ENCODE measurements around the gene AK1. TPM values are rescaled to one million over a fixed set of nuclear protein-coding genes. Genes with fewer than 3 reads are reported as not detected.

AK1 gene
- total RNA-seq, 5 donors from 2014 or later (not counting 1 experiment from before 2014, with no cell fraction given), result 40.5 to 54.9 (median 50.4) TPM

GRCh38 chr9:127905004-127905728 is 27.7 kb upstream of the AK1 start:
- Mint-ChIP-seq H3K36me3 (no peaks in the 10 kb centered on the region), H3K4me3 (peak overlapping the region; percentile 91 to 95 (median 94)), H3K27me3 (no peaks in the 10 kb centered on the region), H3K27ac (peak overlapping the region; percentile 99 to 100), H3K4me1 (peaks cover 50 to 54% (median 53%) of the 10 kb centered on the region in 3 donors), H3K9me3 (no peaks in the 10 kb centered on the region)
- Histone ChIP-seq H3K27ac (ENCODE audit: low read length) (peak overlapping the region; percentile 99), H3K9me3 (no peaks in the 10 kb centered on the region), H3K36me3 (ENCODE audit: control insufficient read depth in 2 of 2, extremely low read depth in 1 of 2, insufficient read depth in 1 of 2, low read length in 1 of 2) (peaks cover 0 to 11% of the 10 kb centered on the region in 2 donors), H3K27me3 (replicated peaks in 1 of 2; ENCODE audit: control insufficient read depth in 2 of 2, extremely low read depth in 1 of 2, insufficient read depth in 2 of 2, low read length in 1 of 2) (no peaks in the 10 kb centered on the region), H3K4me3 (ENCODE audit: control insufficient read depth in 1 of 2, extremely low read depth in 1 of 2, low read length in 1 of 2) (peak overlapping the region; percentile 53 to 64), H3K4me1 (ENCODE audit: control insufficient read depth in 1 of 2, extremely low read depth in 1 of 2, insufficient read depth in 2 of 2, low read length in 2 of 2) (peaks cover 29 to 75% of the 10 kb centered on the region in 2 experiments)
- ATAC-seq (replicated peaks in 1 of 4) (peak; percentile 46 to 68 (median 60)), DNase-seq (peak in 33 of 35 experiments; percentile 37 to 77 (median 60))
- ChIA-PET POLR2A (interaction anchor here in 1 of 2 donors (1.1 to 2.0 kb wide), 2 partner anchors 11 to 120 kb away, joined by 7 to 15 read pairs; partner anchors contain the start of genes CDK9 and ST6GALNAC4), CTCF (interaction anchor here in 1 of 2 donors (1.6 to 1.9 kb wide), 2 partner anchors 11 to 170 kb away, joined by 9 to 14 read pairs; partner anchors contain the start of genes ST6GALNAC4 and TOR2A)
- WGBS (ENCODE audit: insufficient coverage), result 13% methylated on average over 1 of the region's 5 CpGs

- CTCF ChIA-PET, result no interaction called here
- Histone ChIP-seq H3K27ac (ENCODE audit: low read length) (peak overlapping the region; percentile 99), H3K4me1 (ENCODE audit: control insufficient read depth in 1 of 2, extremely low read depth in 1 of 2, insufficient read depth in 2 of 2, low read length in 2 of 2) (peaks cover 32 to 77% of the 10 kb centered on the region in 2 experiments), H3K4me3 (ENCODE audit: control insufficient read depth in 1 of 2, extremely low read depth in 1 of 2, low read length in 1 of 2) (peak overlapping the region; percentile 53 to 64), H3K36me3 (ENCODE audit: control insufficient read depth in 2 of 2, extremely low read depth in 1 of 2, insufficient read depth in 1 of 2, low read length in 1 of 2) (peaks cover 0 to 6% of the 10 kb centered on the region in 2 donors), H3K27me3 (replicated peaks in 1 of 2; ENCODE audit: control insufficient read depth in 2 of 2, extremely low read depth in 1 of 2, insufficient read depth in 2 of 2, low read length in 1 of 2) (no peaks in the 10 kb centered on the region), H3K9me3 (no peaks in the 10 kb centered on the region)
- Mint-ChIP-seq H3K4me1 (peaks cover 55 to 60% (median 59%) of the 10 kb centered on the region in 3 donors), H3K27ac (peak overlapping the region; percentile 99 to 100), H3K9me3 (no peaks in the 10 kb centered on the region), H3K27me3 (no peaks in the 10 kb centered on the region), H3K36me3 (no peaks in the 10 kb centered on the region), H3K4me3 (peak overlapping the region; percentile 91 to 95 (median 94))
- ATAC-seq (replicated peaks in 1 of 4) (peak in 1 of 4 experiments; percentile 3), DNase-seq (no peak)
- 12% methylated on average over 3 of the region's 12 CpGs for WGBS (ENCODE audit: insufficient coverage)
- POLR2A ChIA-PET, result interaction anchor here in 1 of 2 donors (0.6 kb wide), 1 partner anchor 1099 kb away, joined by 5 read pairs; no protein-coding TSS in a partner anchor
These were observed 27.1 kb upstream of the AK1 start for GRCh38 chr9:127904561-127905003.

GRCh38 chr9:127903557-127904475 is 26.3 kb upstream of the AK1 start:
- peak overlapping the region; percentile 53 to 64 for H3K4me3 ChIP-seq (ENCODE audit: control insufficient read depth in 1 of 2, extremely low read depth in 1 of 2, low read length in 1 of 2)
- no peaks in the 10 kb centered on the region for H3K9me3 Mint-ChIP-seq
- 18% methylated on average over 15 of the region's 17 CpGs for WGBS (ENCODE audit: insufficient coverage)
- H3K27ac ChIP-seq (ENCODE audit: low read length), result peak overlapping the region; percentile 99
- H3K4me3 Mint-ChIP-seq, result peak overlapping the region; percentile 91 to 95 (median 94)
- no peaks in the 10 kb centered on the region for H3K9me3 ChIP-seq
- no peaks in the 10 kb centered on the region for H3K36me3 Mint-ChIP-seq
- ChIA-PET POLR2A (interaction anchor here in 1 of 2 donors (0.6 kb wide), 1 partner anchor 1100 kb away, joined by 5 read pairs; no protein-coding TSS in a partner anchor), CTCF (interaction anchor here (0.6 to 0.8 kb wide), 2 partner anchors 132 to 214 kb away, joined by 3 to 6 read pairs; no protein-coding TSS in a partner anchor)
- peaks cover 55 to 60% (median 59%) of the 10 kb centered on the region in 3 donors for H3K4me1 Mint-ChIP-seq
- no peaks in the 10 kb centered on the region for H3K27me3 ChIP-seq (replicated peaks in 1 of 2; ENCODE audit: control insufficient read depth in 2 of 2, extremely low read depth in 1 of 2, insufficient read depth in 2 of 2, low read length in 1 of 2)
- H3K4me1 ChIP-seq (ENCODE audit: control insufficient read depth in 1 of 2, extremely low read depth in 1 of 2, insufficient read depth in 2 of 2, low read length in 2 of 2), result peaks cover 32 to 79% of the 10 kb centered on the region in 2 experiments
- H3K27ac Mint-ChIP-seq, result peak overlapping the region; percentile 99 to 100
- peak in 10 of 35 experiments; percentile 25 to 73 (median 54) for DNase-seq
- peaks cover 0 to 4% of the 10 kb centered on the region in 2 donors for H3K36me3 ChIP-seq (ENCODE audit: control insufficient read depth in 2 of 2, extremely low read depth in 1 of 2, insufficient read depth in 1 of 2, low read length in 1 of 2)
- peak in 2 of 4 experiments; percentile 7 to 10 for ATAC-seq (replicated peaks in 1 of 4)
- H3K27me3 Mint-ChIP-seq, result no peaks in the 10 kb centered on the region

GRCh38 chr9:127899128-127899943 is 21.9 kb upstream of the AK1 start, which contains the start of gene ST6GALNAC6:
ST6GALNAC6 (minus strand) TSS chr9:127899603; CDS start chr9:127897981, 1,622 bp downstream.
- peaks cover 24% of the 10 kb centered on the region for H3K36me3 Mint-ChIP-seq
- Histone ChIP-seq H3K27me3 (replicated peaks in 1 of 2; ENCODE audit: control insufficient read depth in 2 of 2, extremely low read depth in 1 of 2, insufficient read depth in 2 of 2, low read length in 1 of 2) (no peaks in the 10 kb centered on the region), H3K9me3 (no peaks in the 10 kb centered on the region), H3K27ac (ENCODE audit: low read length) (peak within 1 kb of the TSS; percentile 58), H3K4me3 (ENCODE audit: control insufficient read depth in 1 of 2, extremely low read depth in 1 of 2, low read length in 1 of 2) (peak within 1 kb of the TSS; percentile 65 to 89), H3K36me3 (ENCODE audit: control insufficient read depth in 2 of 2, extremely low read depth in 1 of 2, insufficient read depth in 1 of 2, low read length in 1 of 2) (peaks cover 6 to 23% of the 10 kb centered on the region in 2 donors), H3K4me1 (ENCODE audit: control insufficient read depth in 1 of 2, extremely low read depth in 1 of 2, insufficient read depth in 2 of 2, low read length in 2 of 2) (peaks cover 21 to 67% of the 10 kb centered on the region in 2 experiments)
- H3K4me3 Mint-ChIP-seq, result peak within 1 kb of the TSS; percentile 81 to 87 (median 87)
- H3K27me3 Mint-ChIP-seq, result no peaks in the 10 kb centered on the region
- ATAC-seq (replicated peaks in 1 of 4), result peak; percentile 81 to 87 (median 85)
- DNase-seq, result peak in 32 of 35 experiments; percentile 30 to 81 (median 52)
- CTCF ChIA-PET, result interaction anchor here in 1 of 2 donors (1.2 kb wide), 1 partner anchor 165 kb away, joined by 3 read pairs; the partner anchor contains the start of gene TOR2A
- POLR2A ChIA-PET, result interaction anchor here in 1 of 2 donors (0.7 to 0.9 kb wide), 2 partner anchors 17 to 1129 kb away, joined by 5 read pairs; partner anchors contain the start of gene ST6GALNAC4
- H3K9me3 Mint-ChIP-seq, result no peaks in the 10 kb centered on the region
- WGBS (ENCODE audit: insufficient coverage), result 1% methylated on average over 56 of the region's 89 CpGs
- H3K4me1 Mint-ChIP-seq, result peaks cover 44 to 48% (median 45%) of the 10 kb centered on the region in 3 donors
- peak within 1 kb of the TSS; percentile 81 to 84 for H3K27ac Mint-ChIP-seq

- WGBS (ENCODE audit: insufficient coverage), result 29% methylated on average over 21 of the region's 32 CpGs
- peak in 3 of 4 experiments; percentile 7 to 8 (median 8) for ATAC-seq (replicated peaks in 1 of 4)
- POLR2A ChIA-PET, result no interaction called here
These were observed 21.1 kb upstream of the AK1 start for GRCh38 chr9:127898433-127899127.

More at GRCh38 chr9:127898433-127899127, 21.1 kb upstream of the AK1 start:
- Mint-ChIP-seq H3K4me3 (peak overlapping the region; percentile 81 to 87 (median 87)), H3K4me1 (peaks cover 42 to 45% (median 43%) of the 10 kb centered on the region in 3 donors), H3K36me3 (peaks cover 32% of the 10 kb centered on the region), H3K27ac (peak overlapping the region; percentile 81 to 84), H3K27me3 (no peaks in the 10 kb centered on the region), H3K9me3 (peaks cover 0 to 4% (median 0%) of the 10 kb centered on the region in 3 donors)
- Histone ChIP-seq H3K4me3 (ENCODE audit: control insufficient read depth in 1 of 2, extremely low read depth in 1 of 2, low read length in 1 of 2) (peak overlapping the region; percentile 65 to 89), H3K27me3 (replicated peaks in 1 of 2; ENCODE audit: control insufficient read depth in 2 of 2, extremely low read depth in 1 of 2, insufficient read depth in 2 of 2, low read length in 1 of 2) (no peaks in the 10 kb centered on the region), H3K36me3 (ENCODE audit: control insufficient read depth in 2 of 2, extremely low read depth in 1 of 2, insufficient read depth in 1 of 2, low read length in 1 of 2) (peaks cover 12 to 30% of the 10 kb centered on the region in 2 donors), H3K4me1 (ENCODE audit: control insufficient read depth in 1 of 2, extremely low read depth in 1 of 2, insufficient read depth in 2 of 2, low read length in 2 of 2) (peaks cover 14 to 60% of the 10 kb centered on the region in 2 experiments), H3K9me3 (no peaks in the 10 kb centered on the region), H3K27ac (ENCODE audit: low read length) (peak overlapping the region; percentile 58)
- CTCF ChIA-PET, result no interaction called here
- peak in 1 of 35 experiments; percentile 35 for DNase-seq
